Spleen (tissue), 11 donors: ENCODE measurements around the gene GALNT3. TPM values are rescaled to one million over a fixed set of nuclear protein-coding genes. Genes with fewer than 3 reads are reported as not detected.

Source experiments
- DNase-seq: peaks from one replicate; pipeline ENCODE4 v3.0.0-alpha.2; 2020
- H3K27ac ChIP-seq, 8 donors: fragments of 200-600 bp; sonication (generic) in 7 of 8; 1 replicate in 4 of 8; 2 replicates in 4 of 8; pipeline versions ENCODE4 v1.5.0 to v1.8.0; 2016 to 2021; ENCODE audit warnings: inconsistent platforms in 4 of 8, mild to moderate bottlenecking in 4 of 8, moderate library complexity in 1 of 8
- H3K27me3 ChIP-seq, 7 donors: fragments of 200-600 bp; sonication (generic) in 6 of 7; replicated peaks in 1 of 7; 1 replicate in 4 of 7; 2 replicates in 3 of 7; pipeline versions ENCODE4 v1.5.0 to v1.8.0; 2016 to 2021; ENCODE audit warnings: inconsistent platforms in 3 of 7, mild to moderate bottlenecking in 1 of 7
- H3K36me3 ChIP-seq, 6 donors: fragments of 200-600 bp; sonication (generic) in 5 of 6; 1 replicate in 4 of 6; 2 replicates in 2 of 6; pipeline versions ENCODE4 v1.5.0 to v1.8.0; 2016 to 2021; ENCODE audit warnings: inconsistent platforms in 2 of 6
- H3K4me1 ChIP-seq, 6 donors: fragments of 200-600 bp; sonication (generic) in 5 of 6; 1 replicate in 3 of 6; 2 replicates in 3 of 6; pipeline versions ENCODE4 v1.5.0 to v1.8.0; 2016 to 2021; ENCODE audit warnings: inconsistent platforms in 3 of 6
- H3K4me3 ChIP-seq, 8 donors: fragments of 200-600 bp; sonication (generic) in 7 of 8; 1 replicate in 4 of 8; 2 replicates in 4 of 8; pipeline versions ENCODE4 v1.5.0 to v1.8.0; 2016 to 2021; ENCODE audit warnings: inconsistent platforms in 4 of 8, mild to moderate bottlenecking in 4 of 8, moderate library complexity in 2 of 8
- H3K9me3 ChIP-seq, 8 donors: fragments of 200-600 bp; sonication (generic) in 7 of 8; 1 replicate in 4 of 8; 2 replicates in 4 of 8; pipeline versions ENCODE4 v1.5.0 to v1.8.0; 2016 to 2021; ENCODE audit warnings: inconsistent platforms in 4 of 8
- CTCF ChIP-seq, 11 experiments: fragments of 200-600 bp in 7 of 11; fragments of 450-650 bp in 4 of 11; sonication (generic) in 4 of 11; IDR thresholded peaks in 8 of 11; conservative IDR thresholded peaks in 3 of 11; 1 replicate in 7 of 11; 2 replicates in 4 of 11; pipeline versions ENCODE4 v1.4.0 to v1.8.0; 2016 to 2021; ENCODE audit warnings: antibody characterized with exemption in 11 of 11, inconsistent platforms in 4 of 11, mild to moderate bottlenecking in 1 of 11
- POLR2A ChIP-seq, 3 donors: fragments of 450-650 bp; IDR thresholded peaks; one replicate each; pipeline ENCODE4 v1.5.1; 2017; ENCODE audit warnings: antibody characterized with exemption in 3 of 3, mild to moderate bottlenecking in 1 of 3
- POLR2AphosphoS5 ChIP-seq, 3 donors: sonication (generic); formaldehyde crosslinking; IDR thresholded peaks; one replicate each; pipeline ENCODE4 v1.5.1; 2017; ENCODE audit warnings: antibody characterized with exemption in 3 of 3
- WGBS, 5 donors: extraction: QIAGEN DNeasy Blood & Tissue Kit in 3 of 5; methylation state at CpG; one replicate each; pipeline versions ENCODE4 v1.1.5 to v1.1.7; 2013 to 2018; 5-methylcytosine and 5-hydroxymethylcytosine counted together
- intact Hi-C: fragments of 100-400 bp; cut with DNase I; formaldehyde crosslinking; loops from one replicate; pipeline ENCODE4 v1.15.0; 2023; ENCODE audit warnings: low total_unique reads
- polyA plus RNA-seq, 3 donors: library from polyadenylated mRNA; stranded (reverse); fragments of 200-250 nt; gene quantifications; one replicate each; pipeline ENCODE4 v1.2.1, GENCODE V29; 2013
- total RNA-seq, 7 donors: library from RNA; depleted of rRNA in 3 of 7; stranded (reverse); fragments of >200 nt in 3 of 7; fragmentation: NEBNext Ultra II Directional in 4 of 7; extraction: Animal tissue kit (Norgen Biotek cat#: 25700) in 4 of 7; gene quantifications; one replicate each; pipeline versions ENCODE4 v1.1.0 to v1.2.1, GENCODE V29; 2016 to 2021
- donor health status: healthy with polysubstance abuse.
- donor health status: DM: no; HTN: no; CAD: no; lungs with moderate emphysema.
- donor health status: DM: no; HTN: no; CAD: no.
- donor health status: Bipolar disorder and iron deficiency.
- donor health status: healthy.
- donor health status: DM: no; HTN: no; CAD: no.
- donor health status: DM: yes; HTN: yes; CAD: no.

The GALNT3 gene
- total and polyA plus RNA-seq, 10 donors = 5.6 to 58.1 (median 31.2) TPM

- Histone ChIP-seq H3K27ac (no peak overlapping the region), H3K36me3 (no peaks in the 10 kb centered on the region), H3K9me3 (no peaks in the 10 kb centered on the region), H3K27me3 (no peaks in the 10 kb centered on the region), H3K4me3 (no peak overlapping the region), H3K4me1 (no peaks in the 10 kb centered on the region)
- DNase-seq = no peak
- intact Hi-C loops = no loop called here
- no peak for TF ChIP-seq POLR2A (IDR thresholded peaks at IDR 0.05)
- whole genome bisulfite sequencing, 5 donors = 79 to 90% (median 87%) methylated on average over 3 of the region's 3 CpGs
Observed at GRCh38 chr2:165837122-165837521, 43.1 kb upstream of the GALNT3 start.

GRCh38 chr2:165835363-165835762, 41.3 kb upstream of the GALNT3 start:
- Histone ChIP-seq H3K4me3 (no peak overlapping the region), H3K27ac (no peak overlapping the region), H3K36me3 (no peaks in the 10 kb centered on the region), H3K9me3 (no peaks in the 10 kb centered on the region), H3K4me1 (no peaks in the 10 kb centered on the region), H3K27me3 (no peaks in the 10 kb centered on the region)
- WGBS, 5 donors = 76 to 92% (median 82%) methylated on average over 2 of the region's 2 CpGs
- intact Hi-C loops = no loop called here
- no peak for DNase-seq
- no peak for TF ChIP-seq POLR2AphosphoS5 (IDR thresholded peaks at IDR 0.05)
- no peak for TF ChIP-seq CTCF (IDR thresholded peaks at IDR 0.05 in 8 of 11, conservative IDR thresholded peaks at IDR 0.05 in 3 of 11)
- no peak for TF ChIP-seq POLR2A (IDR thresholded peaks at IDR 0.05)

- DNase-seq = no peak
- WGBS, 5 donors = 89 to 97% (median 95%) methylated on average over 4 of the region's 4 CpGs
- no peaks in the 10 kb centered on the region for H3K27me3 ChIP-seq
- H3K36me3 ChIP-seq = no peaks in the 10 kb centered on the region
- no peak for TF ChIP-seq CTCF (IDR thresholded peaks at IDR 0.05 in 8 of 11, conservative IDR thresholded peaks at IDR 0.05 in 3 of 11)
- no peak for TF ChIP-seq POLR2AphosphoS5 (IDR thresholded peaks at IDR 0.05)
- no peak for TF ChIP-seq POLR2A (IDR thresholded peaks at IDR 0.05)
- no peak overlapping the region for H3K27ac ChIP-seq
- intact Hi-C loops = no loop called here
- no peaks in the 10 kb centered on the region for H3K9me3 ChIP-seq
- no peak overlapping the region for H3K4me3 ChIP-seq
- no peaks in the 10 kb centered on the region for H3K4me1 ChIP-seq
Observed at GRCh38 chr2:165833156-165833555, 39.1 kb upstream of the GALNT3 start.

DNA sequence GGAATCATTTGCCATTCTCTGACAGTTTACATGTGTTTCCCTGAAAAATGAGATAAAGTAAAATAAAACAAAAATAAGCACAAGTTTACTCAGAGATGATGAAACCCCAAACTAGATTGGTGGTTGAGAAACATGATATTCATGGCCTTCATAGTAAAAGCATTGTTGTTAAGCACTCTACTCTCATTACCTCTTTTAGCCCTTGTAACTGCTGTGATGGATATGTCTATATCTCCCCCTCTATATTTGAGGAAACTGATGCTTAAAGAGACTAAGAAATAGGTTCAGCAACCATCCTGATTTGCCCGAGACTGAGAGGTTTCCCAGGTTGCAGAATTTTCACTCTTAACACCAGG, 33.9 kb upstream of the GALNT3 start:
- no peak for DNase-seq
- Histone ChIP-seq H3K4me3 (no peak overlapping the region), H3K9me3 (no peaks in the 10 kb centered on the region), H3K27me3 (no peaks in the 10 kb centered on the region), H3K36me3 (no peaks in the 10 kb centered on the region), H3K27ac (no peak overlapping the region), H3K4me1 (no peaks in the 10 kb centered on the region)
- intact Hi-C loops = no loop called here
- TF ChIP-seq CTCF (IDR thresholded peaks at IDR 0.05 in 8 of 11, conservative IDR thresholded peaks at IDR 0.05 in 3 of 11) (no peak), POLR2AphosphoS5 (IDR thresholded peaks at IDR 0.05) (no peak), POLR2A (IDR thresholded peaks at IDR 0.05) (no peak)
- 71 to 90% (median 83%) methylated on average over 1 of the region's 1 CpG for WGBS, 5 donors
